ENCODE results near the gene SHB. TPM values are rescaled to one million over a fixed set of nuclear protein-coding genes. Genes with fewer than 3 reads are reported as not detected.

The SHB gene
- total RNA-seq, 2 donors from 2014 or later, result 28.1 to 38.1 TPM

DNA sequence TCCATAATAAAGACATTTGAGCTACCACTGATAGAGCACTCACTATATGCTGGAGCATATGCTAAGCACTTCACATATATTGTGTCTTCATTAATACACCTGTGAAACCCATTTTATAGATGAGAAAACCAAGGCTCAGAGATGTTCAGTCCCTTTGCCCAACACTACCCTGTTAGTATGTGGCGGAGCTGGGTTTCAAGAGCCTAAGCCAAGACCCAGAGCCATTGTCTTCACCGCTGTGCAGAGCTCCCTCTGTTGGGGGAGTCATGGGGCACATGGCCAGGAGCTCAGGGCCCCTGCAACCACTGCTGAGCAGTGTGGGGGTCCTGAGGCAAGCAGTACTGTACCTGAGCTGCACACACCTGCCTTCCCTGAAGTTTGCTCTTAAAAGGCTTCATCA, 127.8 kb downstream of the SHB start:
- TF ChIP-seq CTCF (conservative IDR thresholded peaks at IDR 0.05), result peak; percentile 60
- H3K36me3 ChIP-seq (ENCODE audit: control insufficient read depth, insufficient read depth, low read length), result peaks cover 77% of the 10 kb centered on the region
- 97% methylated on average over 2 of the region's 2 CpGs; no CpG with 5 or more reads in 1 of the 2 experiments for WGBS, 2 experiments (ENCODE audit: insufficient coverage in 1 of 2, insufficient read length in 1 of 2)
- H3K9me3 ChIP-seq (ENCODE audit: control insufficient read depth, low read length), result no peaks in the 10 kb centered on the region
- Mint-ChIP-seq H3K4me3 (no peak overlapping the region), H3K27me3 (ENCODE audit: insufficient read depth) (no peaks in the 10 kb centered on the region), H3K36me3 (ENCODE audit: low read depth) (peaks cover 47% of the 10 kb centered on the region), H3K27ac (no peak overlapping the region), H3K4me1 (no peaks in the 10 kb centered on the region), H3K9me3 (no peaks in the 10 kb centered on the region)
- peaks cover 15% of the 10 kb centered on the region for H3K4me1 ChIP-seq (ENCODE audit: control insufficient read depth, insufficient read depth, low read length)
- no peak for DNase-seq
- no peaks in the 10 kb centered on the region for H3K27me3 ChIP-seq (ENCODE audit: control insufficient read depth, insufficient read depth, low read length, poor library complexity, severe bottlenecking)
- H3K4me3 ChIP-seq (ENCODE audit: low read length), result no peak overlapping the region
- no peak overlapping the region for H3K27ac ChIP-seq (ENCODE audit: low read depth, low read length)
- no peak overlapping the region for H3K9ac ChIP-seq (ENCODE audit: extremely low read depth, low read length, poor library complexity, severe bottlenecking)

DNA sequence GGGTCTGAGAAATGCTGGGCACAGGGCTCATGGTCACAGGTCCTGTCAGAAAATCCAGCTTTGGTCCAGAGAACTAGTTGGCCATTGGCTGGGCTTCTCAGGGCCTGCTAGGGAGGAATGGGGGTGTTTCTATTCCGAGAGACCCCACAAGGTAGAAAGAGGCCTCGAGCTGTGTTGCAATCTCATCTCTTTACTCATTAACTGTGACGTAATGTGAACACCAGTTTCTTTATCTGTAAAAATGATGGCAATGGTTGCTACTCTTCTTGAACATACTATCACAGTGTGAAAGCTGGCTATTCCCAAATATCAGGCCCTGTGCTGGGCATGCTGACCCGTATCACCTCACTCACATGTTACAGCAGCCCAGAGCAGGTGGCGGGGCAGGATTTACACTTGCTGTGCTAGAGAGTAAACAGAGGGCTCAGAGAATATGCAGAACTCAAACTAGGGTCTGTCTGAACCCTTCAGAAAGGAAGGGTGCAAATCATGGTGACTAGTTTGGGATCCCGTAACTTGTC, 129.4 kb downstream of the SHB start:
- Histone ChIP-seq H3K9ac (ENCODE audit: extremely low read depth, low read length, poor library complexity, severe bottlenecking) (no peak overlapping the region), H3K4me1 (ENCODE audit: control insufficient read depth, insufficient read depth, low read length) (peaks cover 15% of the 10 kb centered on the region), H3K27me3 (ENCODE audit: control insufficient read depth, insufficient read depth, low read length, poor library complexity, severe bottlenecking) (no peaks in the 10 kb centered on the region), H3K9me3 (ENCODE audit: control insufficient read depth, low read length) (no peaks in the 10 kb centered on the region), H3K27ac (ENCODE audit: low read depth, low read length) (no peak overlapping the region), H3K36me3 (ENCODE audit: control insufficient read depth, insufficient read depth, low read length) (peaks cover 73% of the 10 kb centered on the region), H3K4me3 (ENCODE audit: low read length) (no peak overlapping the region)
- Mint-ChIP-seq H3K36me3 (ENCODE audit: low read depth) (peaks cover 42% of the 10 kb centered on the region), H3K9me3 (no peaks in the 10 kb centered on the region), H3K4me1 (no peaks in the 10 kb centered on the region), H3K27ac (no peak overlapping the region), H3K27me3 (ENCODE audit: insufficient read depth) (no peaks in the 10 kb centered on the region), H3K4me3 (no peak overlapping the region)
- WGBS, 2 experiments (ENCODE audit: insufficient coverage in 1 of 2, insufficient read length in 1 of 2), result 96% methylated on average over 4 to 6 of the region's 6 CpGs
- TF ChIP-seq CTCF (conservative IDR thresholded peaks at IDR 0.05), result no peak
- no peak for DNase-seq

- H3K27me3 Mint-ChIP-seq (ENCODE audit: insufficient read depth), result no peaks in the 10 kb centered on the region
- H3K4me3 ChIP-seq (ENCODE audit: low read length), result no peak overlapping the region
- H3K27ac Mint-ChIP-seq, result no peak overlapping the region
- H3K9me3 Mint-ChIP-seq, result no peaks in the 10 kb centered on the region
- H3K4me1 Mint-ChIP-seq, result no peaks in the 10 kb centered on the region
- TF ChIP-seq CTCF (conservative IDR thresholded peaks at IDR 0.05), result no peak
- no peaks in the 10 kb centered on the region for H3K27me3 ChIP-seq (ENCODE audit: control insufficient read depth, insufficient read depth, low read length, poor library complexity, severe bottlenecking)
- H3K36me3 ChIP-seq (ENCODE audit: control insufficient read depth, insufficient read depth, low read length), result peaks cover 73% of the 10 kb centered on the region
- H3K9ac ChIP-seq (ENCODE audit: extremely low read depth, low read length, poor library complexity, severe bottlenecking), result no peak overlapping the region
- no peak overlapping the region for H3K4me3 Mint-ChIP-seq
- peaks cover 15% of the 10 kb centered on the region for H3K4me1 ChIP-seq (ENCODE audit: control insufficient read depth, insufficient read depth, low read length)
- no peak for DNase-seq
- peaks cover 42% of the 10 kb centered on the region for H3K36me3 Mint-ChIP-seq (ENCODE audit: low read depth)
- no peaks in the 10 kb centered on the region for H3K9me3 ChIP-seq (ENCODE audit: control insufficient read depth, low read length)
- H3K27ac ChIP-seq (ENCODE audit: low read depth, low read length), result peak overlapping the region; percentile 80
- 69 to 87% methylated on average over 13 to 22 of the region's 22 CpGs for WGBS, 2 experiments (ENCODE audit: insufficient coverage in 1 of 2, insufficient read length in 1 of 2)
Measured at GRCh38 chr9:37938121-37938891, 130.7 kb downstream of the SHB start.

Measured in endodermal cell (in vitro differentiated cells).